WERI-Rb-1 (cell line): ENCODE data around the gene SLC43A2.

Source experiments
- DNase-seq: peaks from one replicate; pipeline ENCODE4 v3.0.0-alpha.2; 2020
- H3K27ac ChIP-seq: fragments of 250-450 bp; sonication (Bioruptor Pico); 2 replicates; pipeline ENCODE4 v1.5.1; 2020; ENCODE audit warnings: mild to moderate bottlenecking, moderate library complexity
- H3K27me3 ChIP-seq: fragments of 250-450 bp; sonication (Bioruptor Pico); 2 replicates; pipeline ENCODE4 v1.5.1; 2021; ENCODE audit warnings: mild to moderate bottlenecking, low read depth, moderate library complexity; ENCODE audit not compliant: insufficient read depth, severe bottlenecking
- H3K36me3 ChIP-seq: fragments of 250-450 bp; sonication (Bioruptor Pico); 2 replicates; pipeline ENCODE4 v1.5.1; 2020; ENCODE audit warnings: mild to moderate bottlenecking, moderate library complexity
- H3K4me3 ChIP-seq: 2 replicates; pipeline ENCODE4 v1.5.1; 2011; ENCODE audit warnings: low read depth, mild to moderate bottlenecking, control low read depth, low read length
- H3K9me3 ChIP-seq: fragments of 250-450 bp; sonication (Bioruptor Pico); 2 replicates; pipeline ENCODE4 v1.5.1; 2021; ENCODE audit warnings: mild to moderate bottlenecking, moderate library complexity; ENCODE audit not compliant: severe bottlenecking
- CTCF ChIP-seq: IDR thresholded peaks from 2 replicates; pipeline ENCODE4 v1.5.1; 2011; ENCODE audit warnings: low read depth, mild to moderate bottlenecking, control low read depth, inconsistent platforms, low read length

Gene SLC43A2

DNA sequence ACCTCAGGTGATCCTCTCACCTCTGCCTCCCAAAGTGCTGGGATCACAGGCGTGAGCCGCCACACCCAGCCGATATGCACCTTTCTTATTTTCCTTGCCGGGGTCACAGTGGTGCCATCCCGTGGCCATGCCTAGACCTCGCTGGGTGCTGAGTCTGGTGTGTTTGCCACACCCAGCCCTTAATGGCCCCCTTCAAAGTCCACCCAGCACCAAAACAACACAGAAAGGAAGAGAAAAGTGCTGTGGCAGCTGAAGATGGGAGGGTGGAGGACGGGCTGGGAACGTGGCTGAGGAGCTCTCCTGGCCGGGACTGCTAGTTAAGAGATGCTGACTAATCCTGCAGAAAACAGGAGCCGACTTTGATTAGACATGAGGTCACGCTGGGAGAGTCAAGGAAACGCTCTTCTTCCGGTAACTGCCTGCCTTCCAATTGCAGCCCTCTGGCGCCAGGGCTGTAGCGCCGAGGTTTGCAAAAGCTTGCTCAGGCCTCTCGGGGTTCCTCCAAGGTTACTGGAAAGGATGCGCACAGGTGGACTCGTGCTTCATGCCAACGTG is 10.9 kb downstream of the SLC43A2 start:
- Histone ChIP-seq H3K27ac (no peak overlapping the region), H3K36me3 (peaks cover 6% of the 10 kb centered on the region; the same call in 1 of the 2 replicates), H3K27me3 (no peaks in the 10 kb centered on the region), H3K4me3 (no peak overlapping the region), H3K9me3 (no peaks in the 10 kb centered on the region)
- no peak for DNase-seq
- no peak for TF ChIP-seq CTCF

GRCh38 chr17:1616101-1616500 is 12.5 kb downstream of the SLC43A2 start:
- H3K27ac ChIP-seq, result no peak overlapping the region
- no peak overlapping the region for H3K4me3 ChIP-seq
- H3K27me3 ChIP-seq, result no peaks in the 10 kb centered on the region
- DNase-seq, result no peak
- peaks cover 14% of the 10 kb centered on the region for H3K36me3 ChIP-seq
- no peaks in the 10 kb centered on the region for H3K9me3 ChIP-seq
- no peak for TF ChIP-seq CTCF

- Histone ChIP-seq H3K27ac (no peak overlapping the region), H3K4me3 (no peak overlapping the region), H3K9me3 (no peaks in the 10 kb centered on the region), H3K36me3 (peaks cover 14% of the 10 kb centered on the region), H3K27me3 (no peaks in the 10 kb centered on the region)
- TF ChIP-seq CTCF, result no peak
- DNase-seq, result no peak
Measured at GRCh38 chr17:1612400-1612799, 16.2 kb downstream of the SLC43A2 start.

DNA sequence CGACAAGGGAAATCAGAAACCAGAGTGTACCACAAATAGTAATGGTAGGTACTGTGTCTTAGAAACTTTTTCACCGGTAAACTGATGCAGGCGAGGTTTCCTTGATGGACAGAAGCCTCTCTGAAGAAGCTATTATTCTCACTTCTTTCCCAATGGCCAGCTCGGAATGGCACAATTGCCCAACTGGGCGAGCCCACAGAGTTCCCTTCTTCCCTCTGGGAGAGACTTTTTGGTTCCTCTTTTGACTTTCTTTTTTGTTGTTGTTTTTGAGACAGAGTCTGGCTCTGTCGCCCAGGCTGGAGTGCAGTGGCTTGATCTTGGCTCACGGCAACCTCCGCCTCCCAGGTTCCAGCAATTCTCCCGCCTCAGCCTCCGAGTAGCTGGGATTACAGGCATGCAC is 16.9 kb downstream of the SLC43A2 start:
- Histone ChIP-seq H3K27me3 (no peaks in the 10 kb centered on the region), H3K9me3 (no peaks in the 10 kb centered on the region), H3K36me3 (peaks cover 14% of the 10 kb centered on the region), H3K27ac (no peak overlapping the region), H3K4me3 (no peak overlapping the region)
- no peak for TF ChIP-seq CTCF
- DNase-seq, result no peak

- peaks cover 14% of the 10 kb centered on the region for H3K36me3 ChIP-seq
- no peak overlapping the region for H3K27ac ChIP-seq
- no peaks in the 10 kb centered on the region for H3K27me3 ChIP-seq
- H3K4me3 ChIP-seq, result no peak overlapping the region
- no peak for DNase-seq
- H3K9me3 ChIP-seq, result no peaks in the 10 kb centered on the region
- no peak for TF ChIP-seq CTCF
Measured at GRCh38 chr17:1608676-1609075, 20.0 kb downstream of the SLC43A2 start.

DNA sequence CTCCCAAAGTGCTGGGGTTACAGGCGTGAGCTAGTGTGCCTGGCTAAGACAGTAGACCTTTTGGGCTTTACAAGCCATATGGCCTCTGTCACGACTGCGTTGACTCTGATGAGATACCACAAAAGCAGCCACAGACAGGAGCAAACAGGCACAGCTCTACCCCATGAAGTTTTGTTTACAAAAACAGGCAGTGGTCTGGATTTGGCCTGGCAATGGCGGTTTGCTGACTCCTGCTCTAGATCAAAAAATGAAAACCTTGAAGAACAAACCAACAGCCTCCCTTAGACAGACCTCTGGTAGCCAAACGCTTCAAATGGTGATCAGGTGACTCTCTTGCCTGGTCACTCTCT is 20.7 kb downstream of the SLC43A2 start:
- TF ChIP-seq CTCF, result no peak
- no peak for DNase-seq
- Histone ChIP-seq H3K4me3 (no peak overlapping the region), H3K27ac (no peak overlapping the region), H3K27me3 (no peaks in the 10 kb centered on the region), H3K9me3 (no peaks in the 10 kb centered on the region), H3K36me3 (peaks cover 14% of the 10 kb centered on the region)
